ENCODE results near the gene NOTCH1.
A peak's percentile ranks its signal among the peaks of the same experiment; 100 is the strongest.

DNA sequence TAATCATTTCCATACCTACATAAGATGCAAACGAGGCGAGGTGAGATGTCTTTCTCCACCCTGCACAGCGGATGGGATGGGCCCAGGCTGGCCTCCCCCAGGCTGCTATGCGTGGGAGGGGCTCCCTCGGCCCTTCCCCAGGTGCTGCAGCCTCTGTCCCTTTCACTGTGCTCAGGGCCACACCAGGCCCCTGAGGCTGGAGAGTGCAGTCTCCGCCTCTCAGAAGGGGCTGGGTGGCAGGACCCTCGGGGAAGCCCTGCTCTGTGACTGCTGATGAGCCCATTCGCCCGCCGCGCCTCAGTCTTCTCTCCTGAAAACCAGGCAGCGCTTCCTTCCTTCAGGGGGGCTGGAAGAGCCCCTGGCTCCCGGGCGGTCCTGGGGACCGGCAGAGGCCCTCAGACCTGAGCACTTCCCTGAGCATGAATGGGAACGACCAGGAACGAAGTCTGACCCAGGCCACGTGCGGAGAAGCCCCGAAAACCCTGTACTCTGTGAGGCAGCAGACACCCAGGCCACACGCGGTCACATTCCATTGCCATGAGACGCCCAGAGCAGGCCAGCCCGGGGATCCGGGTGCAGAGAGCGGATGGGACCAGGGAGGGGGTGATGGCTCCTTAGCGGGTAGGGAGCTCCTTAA is 21.9 kb upstream of the NOTCH1 start:
- TF ChIP-seq POLR2AphosphoS5 (IDR thresholded peaks at IDR 0.05) (peak; percentile 60), POLR2A (IDR thresholded peaks at IDR 0.05) (no peak)
- TF ChIP-seq, protein P1, sequence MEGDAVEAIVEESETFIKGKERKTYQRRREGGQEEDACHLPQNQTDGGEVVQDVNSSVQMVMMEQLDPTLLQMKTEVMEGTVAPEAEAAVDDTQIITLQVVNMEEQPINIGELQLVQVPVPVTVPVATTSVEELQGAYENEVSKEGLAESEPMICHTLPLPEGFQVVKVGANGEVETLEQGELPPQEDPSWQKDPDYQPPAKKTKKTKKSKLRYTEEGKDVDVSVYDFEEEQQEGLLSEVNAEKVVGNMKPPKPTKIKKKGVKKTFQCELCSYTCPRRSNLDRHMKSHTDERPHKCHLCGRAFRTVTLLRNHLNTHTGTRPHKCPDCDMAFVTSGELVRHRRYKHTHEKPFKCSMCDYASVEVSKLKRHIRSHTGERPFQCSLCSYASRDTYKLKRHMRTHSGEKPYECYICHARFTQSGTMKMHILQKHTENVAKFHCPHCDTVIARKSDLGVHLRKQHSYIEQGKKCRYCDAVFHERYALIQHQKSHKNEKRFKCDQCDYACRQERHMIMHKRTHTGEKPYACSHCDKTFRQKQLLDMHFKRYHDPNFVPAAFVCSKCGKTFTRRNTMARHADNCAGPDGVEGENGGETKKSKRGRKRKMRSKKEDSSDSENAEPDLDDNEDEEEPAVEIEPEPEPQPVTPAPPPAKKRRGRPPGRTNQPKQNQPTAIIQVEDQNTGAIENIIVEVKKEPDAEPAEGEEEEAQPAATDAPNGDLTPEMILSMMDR (IDR thresholded peaks at IDR 0.05): no peak

Data from gastroesophageal sphincter (tissue), 3 donors.